Ectodermal cell (in vitro differentiated cells): ENCODE data around the gene U2AF2.

Experiments
- H3K27ac ChIP-seq: 2 replicates; pipeline ENCODE4 v1.7.0; 2013; ENCODE audit warnings: mild to moderate bottlenecking, low read depth, low read length; ENCODE audit not compliant: insufficient read depth, poor library complexity, severe bottlenecking
- H3K27me3 ChIP-seq: 2 replicates; pipeline ENCODE4 v1.7.0; 2013; ENCODE audit warnings: mild to moderate bottlenecking, low read length; ENCODE audit not compliant: insufficient read depth, control insufficient read depth, poor library complexity, severe bottlenecking
- H3K36me3 ChIP-seq: one replicate; pipeline ENCODE4 v1.7.0; 2013; ENCODE audit warnings: low read length; ENCODE audit not compliant: control insufficient read depth, insufficient read depth
- H3K4me1 ChIP-seq: one replicate; pipeline ENCODE4 v1.7.0; 2013; ENCODE audit warnings: low read length; ENCODE audit not compliant: control insufficient read depth, insufficient read depth
- H3K4me3 ChIP-seq: 2 replicates; pipeline ENCODE4 v1.7.0; 2013; ENCODE audit warnings: low read depth, low read length, control low read depth; ENCODE audit not compliant: insufficient read depth
- H3K9me3 ChIP-seq: 2 replicates; pipeline ENCODE4 v1.7.0; 2013; ENCODE audit warnings: mild to moderate bottlenecking, low read length, moderate library complexity; ENCODE audit not compliant: control insufficient read depth
- WGBS, 2 experiments: methylation state at CpG; one replicate each; pipeline ENCODE4 v1.1.7; 2013; ENCODE audit warnings: missing lambda C conversion rate in 2 of 2; 5-methylcytosine and 5-hydroxymethylcytosine counted together

The U2AF2 gene

DNA sequence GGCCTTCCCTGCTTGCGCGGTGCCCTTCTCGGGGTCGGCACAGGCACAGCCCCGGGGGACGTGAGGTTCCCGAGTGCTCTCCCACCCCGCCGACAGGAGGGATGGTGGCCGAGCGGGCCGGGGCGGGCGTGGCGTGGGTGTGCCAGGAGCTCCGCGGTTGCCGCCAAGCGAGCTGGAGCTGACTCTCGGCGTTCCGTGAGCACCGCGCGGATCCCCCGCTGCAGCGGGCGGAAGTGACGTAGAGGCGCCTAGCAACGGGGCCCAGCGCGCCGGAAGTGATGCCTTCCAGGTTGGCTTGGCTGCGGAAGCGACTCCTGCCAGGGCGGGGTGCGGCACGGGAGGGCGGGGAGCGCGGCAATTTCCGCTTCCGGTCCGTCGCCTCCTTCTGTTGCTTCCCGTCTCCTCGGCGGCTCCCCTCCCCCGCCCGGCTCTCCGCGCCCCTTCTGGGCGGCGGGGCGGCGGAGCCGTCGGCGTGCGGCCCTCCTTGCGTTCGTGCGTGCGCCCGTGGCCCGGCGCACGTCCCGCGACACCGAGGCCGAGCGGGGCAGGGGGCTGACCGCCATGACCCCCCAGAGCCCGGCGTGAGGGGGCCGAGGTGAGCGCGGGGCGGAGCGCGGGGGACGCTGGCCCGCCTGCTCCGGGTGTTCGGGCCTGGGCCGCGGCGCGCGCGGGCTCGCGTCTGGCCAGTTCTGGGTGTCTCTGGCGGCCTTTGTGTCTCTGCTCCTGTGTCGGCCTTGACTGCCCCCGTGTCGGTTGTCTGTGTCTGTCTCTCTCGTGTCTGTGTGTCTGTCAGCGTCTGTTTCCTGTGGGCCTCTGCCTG lies 20.2 kb downstream of the U2AF2 start, which contains the start of gene EPN1:
TSS of gene EPN1 (plus strand) at position 386 of the 820 bp plus-strand sequence. CDS start 3,402 bp downstream, outside the sequence.
- H3K4me1 ChIP-seq = peaks cover 15% of the 10 kb centered on the region
- WGBS, 2 experiments = 1% methylated on average over 101 of the region's 101 CpGs
- no peaks in the 10 kb centered on the region for H3K27me3 ChIP-seq
- peak within 1 kb of the TSS; percentile 65 for H3K4me3 ChIP-seq
- no peaks in the 10 kb centered on the region for H3K9me3 ChIP-seq
- peaks cover 14% of the 10 kb centered on the region for H3K36me3 ChIP-seq
- H3K27ac ChIP-seq = peak within 1 kb of the TSS; percentile 71

- Histone ChIP-seq H3K27ac (no peak overlapping the region), H3K27me3 (no peaks in the 10 kb centered on the region), H3K4me3 (peak overlapping the region; percentile 65), H3K4me1 (peaks cover 15% of the 10 kb centered on the region), H3K9me3 (no peaks in the 10 kb centered on the region), H3K36me3 (peaks cover 8% of the 10 kb centered on the region)
- WGBS, 2 experiments = 38 to 39% methylated on average over 16 of the region's 16 CpGs
Measured at GRCh38 chr19:55675661-55676354, 21.0 kb downstream of the U2AF2 start.

- Histone ChIP-seq H3K4me3 (peak overlapping the region; percentile 65), H3K27me3 (no peaks in the 10 kb centered on the region), H3K9me3 (no peaks in the 10 kb centered on the region), H3K36me3 (peaks cover 8% of the 10 kb centered on the region), H3K27ac (no peak overlapping the region), H3K4me1 (peaks cover 15% of the 10 kb centered on the region)
- 94 to 97% methylated on average over 5 of the region's 5 CpGs for WGBS, 2 experiments
Measured at GRCh38 chr19:55676383-55676782, 21.5 kb downstream of the U2AF2 start.

DNA sequence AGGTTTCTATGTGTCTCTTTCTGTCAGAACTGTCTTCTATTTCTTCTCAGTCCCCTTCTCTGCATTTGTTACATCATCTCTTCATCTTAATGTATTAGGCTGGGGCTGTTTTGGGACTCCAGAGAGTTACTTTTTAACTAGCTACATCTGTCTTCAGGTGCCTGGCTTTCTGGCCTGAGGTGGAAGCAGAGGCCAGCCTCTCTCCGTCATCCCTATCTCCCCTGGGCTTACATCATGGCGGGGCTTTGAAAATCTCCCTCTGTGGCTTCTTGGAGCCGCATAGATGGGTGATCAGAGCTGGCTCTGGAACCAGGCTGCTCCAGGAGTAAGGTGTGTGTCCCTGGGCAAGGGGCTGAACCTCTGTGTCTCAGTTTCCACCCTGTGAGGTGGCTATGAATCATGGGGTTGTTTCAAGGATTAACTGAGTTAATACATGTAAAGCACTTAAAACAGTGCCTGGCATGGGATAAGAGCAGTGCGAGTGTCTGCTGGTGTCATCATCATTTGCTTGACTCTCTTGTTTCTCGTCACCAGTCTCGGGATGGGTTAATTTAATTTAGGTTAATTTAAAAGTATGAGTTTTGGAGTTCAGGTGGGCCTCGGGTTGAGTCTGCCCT lies 22.2 kb downstream of the U2AF2 start:
- Histone ChIP-seq H3K27ac (no peak overlapping the region), H3K4me3 (no peak overlapping the region), H3K27me3 (no peaks in the 10 kb centered on the region), H3K9me3 (no peaks in the 10 kb centered on the region), H3K36me3 (peaks cover 8% of the 10 kb centered on the region), H3K4me1 (peaks cover 15% of the 10 kb centered on the region)
- 95 to 96% methylated on average over 7 of the region's 7 CpGs for WGBS, 2 experiments

GRCh38 chr19:55677572-55678028 lies 22.8 kb downstream of the U2AF2 start:
- H3K4me1 ChIP-seq = peaks cover 15% of the 10 kb centered on the region
- H3K36me3 ChIP-seq = peaks cover 8% of the 10 kb centered on the region
- no peak overlapping the region for H3K4me3 ChIP-seq
- no peaks in the 10 kb centered on the region for H3K27me3 ChIP-seq
- WGBS, 2 experiments = 92 to 93% methylated on average over 6 of the region's 6 CpGs
- H3K27ac ChIP-seq = no peak overlapping the region
- no peaks in the 10 kb centered on the region for H3K9me3 ChIP-seq

DNA sequence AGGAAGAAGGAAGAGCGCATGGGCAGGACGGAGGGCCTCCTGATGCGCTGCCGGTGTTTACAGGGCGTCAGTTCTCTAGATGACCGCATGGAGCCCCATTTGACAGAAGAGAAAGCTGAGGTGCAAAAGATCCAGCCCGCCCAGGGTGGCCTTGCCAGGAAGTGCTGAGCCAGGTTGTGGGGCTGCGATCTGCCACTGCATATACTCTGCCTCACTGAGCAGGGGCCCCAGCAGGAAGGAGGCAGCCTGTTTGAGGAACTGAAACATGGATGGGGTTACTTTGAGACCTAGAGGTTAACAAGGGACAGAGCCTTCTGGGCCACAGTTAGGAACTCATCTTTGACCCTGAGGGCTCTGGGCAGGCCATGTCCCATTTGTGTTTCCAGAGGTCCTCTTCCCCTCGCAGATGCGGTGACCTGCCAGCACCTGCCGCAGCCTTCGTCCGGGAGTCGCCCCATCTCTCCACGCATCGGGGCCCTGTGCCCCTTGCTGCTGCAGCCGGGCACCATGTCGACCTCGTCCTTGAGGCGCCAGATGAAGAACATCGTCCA lies 23.4 kb downstream of the U2AF2 start:
- Histone ChIP-seq H3K9me3 (no peaks in the 10 kb centered on the region), H3K4me3 (no peak overlapping the region), H3K4me1 (peaks cover 15% of the 10 kb centered on the region), H3K27me3 (no peaks in the 10 kb centered on the region), H3K27ac (no peak overlapping the region), H3K36me3 (peaks cover 8% of the 10 kb centered on the region)
- 94 to 96% methylated on average over 21 of the region's 21 CpGs for WGBS, 2 experiments

- Histone ChIP-seq H3K4me3 (no peak overlapping the region), H3K36me3 (peaks cover 8% of the 10 kb centered on the region), H3K9me3 (no peaks in the 10 kb centered on the region), H3K4me1 (peaks cover 11% of the 10 kb centered on the region), H3K27me3 (no peaks in the 10 kb centered on the region), H3K27ac (no peak overlapping the region)
- 94 to 95% methylated on average over 24 of the region's 24 CpGs for WGBS, 2 experiments
Measured at GRCh38 chr19:55679343-55680257, 24.8 kb downstream of the U2AF2 start.

GRCh38 chr19:55680339-55681130 lies 25.7 kb downstream of the U2AF2 start:
- peaks cover 11% of the 10 kb centered on the region for H3K36me3 ChIP-seq
- H3K4me3 ChIP-seq = no peak overlapping the region

More at GRCh38 chr19:55680339-55681130, 25.7 kb downstream of the U2AF2 start:
- WGBS, 2 experiments = 96 to 97% methylated on average over 20 of the region's 20 CpGs
- H3K27me3 ChIP-seq = no peaks in the 10 kb centered on the region
- no peak overlapping the region for H3K27ac ChIP-seq
- peaks cover 11% of the 10 kb centered on the region for H3K4me1 ChIP-seq
- H3K9me3 ChIP-seq = no peaks in the 10 kb centered on the region
